ENCODE data around the gene PPARD.
A peak's percentile ranks its signal among the peaks of the same experiment; 100 is the strongest.

The PPARD gene

DNA sequence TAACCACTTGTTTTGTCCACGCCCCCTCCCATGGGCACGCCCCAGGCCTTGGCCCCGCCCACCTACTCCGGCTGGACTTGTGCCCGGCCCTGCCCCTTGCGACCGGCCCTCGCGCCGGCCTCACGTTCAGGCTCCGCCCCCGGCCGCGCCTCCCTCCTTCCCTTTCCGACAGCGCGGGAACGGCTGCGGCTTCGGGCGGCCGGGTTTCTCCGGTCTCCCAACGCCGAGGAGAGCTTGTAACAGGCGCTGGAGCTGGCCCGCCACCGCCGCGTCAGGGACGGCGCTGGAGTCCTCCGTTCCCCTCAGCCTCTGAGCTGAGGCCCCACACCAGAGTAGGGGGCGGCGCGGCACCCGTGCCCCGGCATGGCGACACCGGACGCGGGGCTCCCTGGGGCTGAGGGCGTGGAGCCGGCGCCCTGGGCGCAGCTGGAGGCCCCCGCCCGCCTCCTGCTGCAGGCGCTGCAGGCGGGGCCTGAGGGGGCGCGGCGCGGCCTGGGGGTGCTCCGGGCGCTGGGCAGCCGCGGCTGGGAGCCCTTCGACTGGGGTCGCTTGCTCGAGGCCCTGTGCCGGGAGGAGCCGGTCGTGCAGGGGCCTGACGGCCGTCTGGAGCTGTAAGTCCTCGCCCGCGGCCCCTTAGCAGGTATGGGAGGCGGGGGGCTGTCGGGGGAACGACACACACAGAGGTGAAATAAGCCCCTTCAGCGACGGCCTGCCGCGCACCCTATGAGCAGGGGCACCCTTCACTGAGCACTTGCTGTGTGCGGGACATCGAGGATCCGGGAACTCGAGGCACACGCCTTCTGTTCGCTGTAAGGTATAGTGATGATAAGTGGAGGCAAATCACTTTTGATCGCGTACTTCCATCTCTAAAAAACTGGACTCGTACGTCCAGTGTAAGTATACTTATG is 110.1 kb downstream of the PPARD start, which contains the start of gene FANCE:
FANCE (plus strand) TSS at position 156 of the 908 bp plus-strand sequence; CDS start at position 364, 208 bp downstream.
- Histone ChIP-seq H3K9me3 (ENCODE audit: control insufficient read depth, insufficient read depth, low read length) (no peaks in the 10 kb centered on the region), H3K9ac (ENCODE audit: low read depth, low read length) (peak within 1 kb of the TSS; percentile 76), H3K4me1 (ENCODE audit: insufficient read depth, low read length) (peaks cover 8% of the 10 kb centered on the region), H3K36me3 (ENCODE audit: insufficient read depth, low read length) (no peaks in the 10 kb centered on the region)

DNA sequence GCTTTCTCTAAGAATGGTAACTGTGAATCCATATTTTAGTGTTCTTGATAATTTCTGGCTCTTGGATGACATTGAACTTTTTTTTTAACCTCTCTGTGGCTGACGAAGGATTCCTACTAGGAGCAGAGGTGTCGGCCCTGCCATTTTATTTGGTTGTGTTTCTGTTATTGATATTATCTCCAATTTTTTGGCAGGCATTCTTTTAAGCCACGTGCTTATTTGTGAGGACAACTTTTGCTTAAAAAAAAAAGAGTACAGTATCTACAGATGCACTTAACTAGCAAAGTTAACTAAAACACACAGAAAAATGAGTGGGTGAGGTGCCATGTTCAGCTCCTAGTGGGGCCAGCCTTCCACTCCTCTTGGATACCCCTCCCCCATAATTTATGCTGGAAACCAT is 110.9 kb downstream of the PPARD start:
- Histone ChIP-seq H3K36me3 (ENCODE audit: insufficient read depth, low read length) (no peaks in the 10 kb centered on the region), H3K4me1 (ENCODE audit: insufficient read depth, low read length) (peaks cover 8% of the 10 kb centered on the region), H3K9me3 (ENCODE audit: control insufficient read depth, insufficient read depth, low read length) (no peaks in the 10 kb centered on the region), H3K9ac (ENCODE audit: low read depth, low read length) (peak overlapping the region; percentile 76; the same call in 1 of the 2 replicates)

DNA sequence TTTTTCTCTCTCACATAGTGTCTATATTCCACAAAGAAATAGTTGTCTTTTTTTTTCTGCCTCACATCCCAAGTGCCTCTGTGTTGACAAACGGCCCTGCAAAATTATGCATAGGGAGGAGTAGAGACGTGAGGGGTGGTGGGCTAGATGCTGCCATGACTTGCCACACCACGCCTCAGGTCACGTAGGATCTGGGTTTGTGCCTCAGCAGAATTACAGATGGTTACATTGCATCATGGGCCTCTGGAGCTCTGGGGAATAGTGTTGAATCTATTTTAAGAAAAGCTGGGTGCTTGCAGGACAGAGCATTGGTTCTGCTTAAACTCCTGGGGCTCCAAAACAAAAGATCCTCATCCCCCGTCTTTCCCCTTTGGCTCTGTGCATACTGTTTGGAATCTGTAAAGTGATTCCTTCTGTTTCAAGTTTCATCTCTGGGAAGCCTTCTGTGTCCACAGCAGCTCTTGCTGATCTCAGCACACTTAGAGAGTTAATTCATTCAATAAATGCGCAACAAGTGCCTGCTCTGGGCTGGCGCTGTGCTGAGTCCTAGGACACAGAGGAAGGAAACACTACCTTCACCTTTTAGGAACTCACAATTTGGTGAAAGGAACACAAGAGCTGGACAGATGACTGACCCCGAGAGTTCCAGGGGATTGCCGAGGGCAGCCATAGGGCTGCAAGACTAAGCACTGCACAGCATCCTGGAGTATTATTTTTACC is 112.2 kb downstream of the PPARD start:
- Histone ChIP-seq H3K4me1 (ENCODE audit: insufficient read depth, low read length) (peaks cover 8% of the 10 kb centered on the region), H3K9ac (ENCODE audit: low read depth, low read length) (no peak overlapping the region), H3K36me3 (ENCODE audit: insufficient read depth, low read length) (no peaks in the 10 kb centered on the region), H3K9me3 (ENCODE audit: control insufficient read depth, insufficient read depth, low read length) (no peaks in the 10 kb centered on the region)

DNA sequence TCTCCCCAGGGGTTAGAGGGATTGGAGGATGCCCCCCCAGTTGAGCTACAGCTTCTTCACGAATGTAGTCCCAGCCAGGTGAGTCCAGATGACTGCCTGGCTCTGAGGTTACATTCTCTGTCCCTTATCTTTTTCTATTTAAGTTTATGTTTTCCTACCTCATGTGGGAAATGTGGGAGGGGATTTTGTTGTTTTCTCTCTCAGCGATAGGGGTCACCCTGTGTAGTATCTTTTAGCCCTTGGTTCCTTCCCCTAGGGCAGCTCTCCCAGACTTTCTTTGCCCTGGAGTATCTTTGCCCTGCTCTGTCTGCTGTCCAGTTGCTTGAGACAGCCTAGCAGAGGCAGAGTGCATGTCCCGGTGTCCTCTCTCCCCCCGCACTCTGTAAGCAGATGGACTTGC is 115.5 kb downstream of the PPARD start:
- no peaks in the 10 kb centered on the region for H3K9me3 ChIP-seq (ENCODE audit: control insufficient read depth, insufficient read depth, low read length)
- no peak overlapping the region for H3K9ac ChIP-seq (ENCODE audit: low read depth, low read length)
- no peaks in the 10 kb centered on the region for H3K36me3 ChIP-seq (ENCODE audit: insufficient read depth, low read length)
- peaks cover 4% of the 10 kb centered on the region; the same call in 1 of the 2 replicates for H3K4me1 ChIP-seq (ENCODE audit: insufficient read depth, low read length)

DNA sequence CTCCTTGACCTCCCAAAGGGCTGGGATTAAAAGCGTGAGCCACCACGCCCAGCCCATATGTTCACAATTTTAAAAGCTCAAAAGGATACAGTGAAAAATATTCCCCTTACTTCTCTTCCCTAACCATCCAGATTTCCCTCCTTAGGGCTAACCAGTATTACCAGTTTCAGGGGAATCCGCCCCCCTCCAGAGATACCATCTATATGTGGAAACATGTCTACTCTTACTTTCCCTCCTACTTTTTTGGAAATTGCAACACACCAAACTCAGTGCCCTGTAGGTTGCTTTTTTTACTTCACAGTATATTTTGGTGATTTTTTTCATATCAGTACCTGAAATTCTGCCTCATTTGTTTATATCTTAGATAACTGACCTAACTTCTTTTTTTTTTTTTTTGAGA is 118.9 kb downstream of the PPARD start:
- H3K9me3 ChIP-seq (ENCODE audit: control insufficient read depth, insufficient read depth, low read length) = no peaks in the 10 kb centered on the region
- H3K36me3 ChIP-seq (ENCODE audit: insufficient read depth, low read length) = peaks cover 3% of the 10 kb centered on the region; the same call in 1 of the 2 replicates
- no peak overlapping the region for H3K9ac ChIP-seq (ENCODE audit: low read depth, low read length)
- no peaks in the 10 kb centered on the region for H3K4me1 ChIP-seq (ENCODE audit: insufficient read depth, low read length)

DNA sequence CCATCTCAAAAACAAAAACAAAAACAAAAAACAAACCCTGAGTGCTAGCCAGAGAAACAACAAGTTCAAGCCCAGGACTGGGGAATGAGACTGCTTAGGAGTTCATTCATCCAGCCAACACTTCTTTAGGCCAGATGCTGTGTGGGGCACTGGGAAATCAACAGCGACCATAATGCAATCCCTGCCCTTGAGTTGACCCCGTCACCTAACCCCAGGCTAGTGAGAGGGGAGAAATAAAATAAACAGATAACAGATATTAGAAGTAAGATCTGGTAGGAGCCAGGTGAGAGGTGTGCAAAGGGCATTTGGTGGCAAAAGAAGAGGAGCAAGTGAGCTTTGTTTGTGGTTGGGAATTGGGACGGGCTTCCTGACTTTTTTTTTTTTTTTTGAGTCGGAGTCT is 120.9 kb downstream of the PPARD start:
- Histone ChIP-seq H3K36me3 (ENCODE audit: insufficient read depth, low read length) (peaks cover 7% of the 10 kb centered on the region; the same call in 1 of the 2 replicates), H3K9me3 (ENCODE audit: control insufficient read depth, insufficient read depth, low read length) (no peaks in the 10 kb centered on the region), H3K9ac (ENCODE audit: low read depth, low read length) (no peak overlapping the region), H3K4me1 (ENCODE audit: insufficient read depth, low read length) (no peaks in the 10 kb centered on the region)

DNA sequence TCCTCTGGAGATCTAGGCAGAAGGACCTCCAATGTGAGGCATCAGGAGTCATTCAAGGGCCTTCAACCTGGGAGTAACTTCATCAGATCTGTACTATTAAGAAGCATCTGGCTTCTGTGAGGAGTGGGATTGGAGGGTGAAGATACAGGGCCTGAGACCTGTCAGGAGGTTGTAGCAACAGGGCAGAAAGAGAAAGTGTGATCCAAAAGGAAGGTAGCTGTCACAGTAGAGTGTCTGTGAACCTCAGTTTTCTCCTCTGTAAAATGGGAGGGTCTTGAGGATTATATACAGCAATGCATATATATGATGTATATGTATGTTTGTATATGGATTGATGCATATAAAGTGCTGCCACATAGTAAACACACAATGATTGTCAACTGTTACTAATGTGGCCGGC is 123.3 kb downstream of the PPARD start:
- peaks cover 26% of the 10 kb centered on the region for H3K36me3 ChIP-seq (ENCODE audit: insufficient read depth, low read length)
- H3K4me1 ChIP-seq (ENCODE audit: insufficient read depth, low read length) = peaks cover 6% of the 10 kb centered on the region; the same call in 1 of the 2 replicates
- H3K9me3 ChIP-seq (ENCODE audit: control insufficient read depth, insufficient read depth, low read length) = no peaks in the 10 kb centered on the region
- no peak overlapping the region for H3K9ac ChIP-seq (ENCODE audit: low read depth, low read length)

DNA sequence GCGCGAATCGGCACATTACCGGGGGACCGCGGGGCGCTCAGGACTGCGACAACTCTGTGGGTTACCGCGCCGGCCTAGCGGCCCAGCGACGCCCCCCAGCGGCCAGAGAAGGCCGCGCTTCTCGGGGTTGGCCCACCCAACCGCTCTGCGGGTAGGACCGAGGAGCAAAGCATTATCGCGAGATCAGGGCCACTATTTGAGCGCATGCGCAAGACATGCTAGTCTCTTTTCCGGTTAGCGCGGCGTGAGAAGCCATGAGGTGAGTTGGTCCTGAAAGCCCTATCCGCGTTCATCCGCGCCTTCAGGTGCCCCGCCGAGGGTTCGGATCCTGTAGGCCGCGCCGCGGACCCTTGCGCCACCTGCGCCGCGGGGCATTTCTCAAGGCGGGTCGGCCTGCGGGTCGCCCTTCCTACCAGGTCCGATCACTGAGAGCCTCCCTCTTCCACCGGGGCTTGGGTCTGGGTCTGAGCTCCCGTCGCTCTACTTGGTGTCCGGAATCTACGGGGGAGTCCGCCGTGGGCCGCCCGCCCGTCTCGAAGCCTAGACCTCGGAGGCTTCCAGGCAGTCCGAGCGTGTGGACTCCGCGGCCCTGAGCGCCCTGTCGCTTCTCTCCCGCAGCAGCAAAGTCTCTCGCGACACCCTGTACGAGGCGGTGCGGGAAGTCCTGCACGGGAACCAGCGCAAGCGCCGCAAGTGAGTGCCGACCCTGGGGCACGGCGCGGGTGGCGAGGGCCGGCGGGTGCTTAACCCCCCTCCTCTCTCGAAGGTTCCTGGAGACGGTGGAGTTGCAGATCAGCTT is 126.0 kb downstream of the PPARD start, which contains the start of gene RPL10A:
RPL10A (plus strand) TSS at position 221 of the 799 bp plus-strand sequence; CDS start at position 255, 34 bp downstream.
- H3K9ac ChIP-seq (ENCODE audit: low read depth, low read length) = peak within 1 kb of the TSS; percentile 88
- peaks cover 15% of the 10 kb centered on the region for H3K4me1 ChIP-seq (ENCODE audit: insufficient read depth, low read length)
- peaks cover 39% of the 10 kb centered on the region for H3K36me3 ChIP-seq (ENCODE audit: insufficient read depth, low read length)
- H3K9me3 ChIP-seq (ENCODE audit: control insufficient read depth, insufficient read depth, low read length) = no peaks in the 10 kb centered on the region

DNA sequence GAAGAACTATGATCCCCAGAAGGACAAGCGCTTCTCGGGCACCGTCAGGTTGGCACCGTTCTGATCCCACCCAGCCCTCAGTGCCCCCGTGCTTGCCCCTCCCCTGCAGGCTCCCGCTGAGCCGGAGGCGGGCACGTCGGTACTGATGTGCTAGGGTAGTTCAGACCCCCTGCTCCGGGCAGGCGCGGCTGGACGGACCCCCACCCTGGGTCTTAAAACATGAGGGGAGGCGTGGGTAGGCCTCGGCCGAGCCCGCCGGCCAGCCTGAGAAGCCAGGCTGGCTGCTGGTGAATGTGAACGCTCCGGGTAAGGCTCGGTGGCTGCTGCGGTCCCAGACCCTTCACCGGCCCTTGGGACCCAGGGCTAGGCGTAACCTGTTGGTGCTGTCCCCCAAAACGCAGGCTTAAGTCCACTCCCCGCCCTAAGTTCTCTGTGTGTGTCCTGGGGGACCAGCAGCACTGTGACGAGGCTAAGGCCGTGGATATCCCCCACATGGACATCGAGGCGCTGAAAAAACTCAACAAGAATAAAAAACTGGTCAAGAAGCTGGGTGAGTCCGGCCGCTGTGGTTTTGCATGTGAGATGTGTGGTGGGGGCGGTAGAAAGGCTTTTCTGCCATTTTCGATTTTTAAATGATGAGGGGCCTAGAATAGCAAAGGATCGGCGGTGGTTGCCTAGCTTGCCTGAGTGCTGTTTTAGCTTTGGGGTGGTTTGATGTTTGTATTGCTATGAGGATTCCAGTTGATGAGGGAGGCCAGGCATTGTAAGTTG is 126.8 kb downstream of the PPARD start:
- Histone ChIP-seq H3K9me3 (ENCODE audit: control insufficient read depth, insufficient read depth, low read length) (no peaks in the 10 kb centered on the region), H3K9ac (ENCODE audit: low read depth, low read length) (peak overlapping the region; percentile 88), H3K36me3 (ENCODE audit: insufficient read depth, low read length) (peaks cover 39% of the 10 kb centered on the region), H3K4me1 (ENCODE audit: insufficient read depth, low read length) (peaks cover 15% of the 10 kb centered on the region)

DNA sequence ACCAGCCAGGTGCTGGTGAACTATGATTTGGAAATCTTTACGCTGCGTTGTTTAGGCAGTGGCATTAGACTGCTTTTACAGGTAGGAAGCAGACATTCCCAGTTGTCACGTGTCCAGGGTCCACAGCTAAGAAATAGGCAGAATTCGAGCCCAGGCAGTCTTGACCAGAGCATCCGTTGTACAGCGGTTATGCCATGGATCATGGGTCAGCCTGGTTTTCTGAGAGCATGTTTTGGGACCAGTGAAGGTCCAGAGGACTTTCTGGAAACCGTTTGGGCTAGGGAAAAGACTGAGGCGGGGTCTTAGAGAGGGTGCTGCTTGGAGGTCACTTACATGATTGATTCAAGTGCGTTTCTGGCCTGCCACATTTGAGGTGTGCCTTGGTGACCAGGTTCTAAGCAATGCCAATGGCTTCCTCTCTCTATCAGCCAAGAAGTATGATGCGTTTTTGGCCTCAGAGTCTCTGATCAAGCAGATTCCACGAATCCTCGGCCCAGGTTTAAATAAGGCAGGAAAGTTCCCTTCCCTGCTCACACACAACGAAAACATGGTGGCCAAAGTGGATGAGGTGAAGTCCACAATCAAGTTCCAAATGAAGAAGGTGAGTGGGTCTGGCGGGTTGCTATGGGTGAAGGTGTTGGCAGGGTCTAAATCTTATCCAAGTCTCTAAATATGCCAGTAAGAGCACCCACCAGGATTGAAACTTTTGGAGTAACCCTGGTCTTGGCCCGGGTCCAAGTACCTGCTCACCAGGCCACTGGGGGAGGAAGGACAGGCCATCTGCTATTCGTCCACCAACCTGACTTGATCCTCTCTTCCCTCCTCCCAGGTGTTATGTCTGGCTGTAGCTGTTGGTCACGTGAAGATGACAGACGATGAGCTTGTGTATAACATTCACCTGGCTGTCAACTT is 127.6 kb downstream of the PPARD start:
- Histone ChIP-seq H3K9ac (ENCODE audit: low read depth, low read length) (peak overlapping the region; percentile 88), H3K9me3 (ENCODE audit: control insufficient read depth, insufficient read depth, low read length) (no peaks in the 10 kb centered on the region), H3K4me1 (ENCODE audit: insufficient read depth, low read length) (peaks cover 15% of the 10 kb centered on the region), H3K36me3 (ENCODE audit: insufficient read depth, low read length) (peaks cover 39% of the 10 kb centered on the region)

DNA sequence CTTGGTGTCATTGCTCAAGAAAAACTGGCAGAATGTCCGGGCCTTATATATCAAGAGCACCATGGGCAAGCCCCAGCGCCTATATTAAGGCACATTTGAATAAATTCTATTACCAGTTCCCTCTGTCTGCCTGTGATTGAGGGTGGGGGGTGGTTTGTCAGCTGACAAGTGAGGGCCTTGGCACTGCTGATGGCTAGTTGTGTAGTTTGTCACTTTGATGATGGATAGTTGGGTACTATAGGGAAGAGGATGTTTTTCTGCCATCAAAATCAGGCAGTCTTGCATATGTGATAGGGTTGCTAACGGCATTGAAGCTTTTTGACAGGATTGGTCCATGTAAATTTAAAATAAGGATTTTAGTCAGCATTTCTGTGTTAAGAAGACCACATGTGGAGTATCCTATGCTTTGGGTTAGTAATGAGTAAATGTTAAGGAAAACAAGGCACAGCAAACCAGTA is 128.3 kb downstream of the PPARD start:
- H3K4me1 ChIP-seq (ENCODE audit: insufficient read depth, low read length) = peaks cover 15% of the 10 kb centered on the region
- H3K36me3 ChIP-seq (ENCODE audit: insufficient read depth, low read length) = peaks cover 39% of the 10 kb centered on the region
- peak overlapping the region; percentile 88; the same call in 1 of the 2 replicates for H3K9ac ChIP-seq (ENCODE audit: low read depth, low read length)
- no peaks in the 10 kb centered on the region for H3K9me3 ChIP-seq (ENCODE audit: control insufficient read depth, insufficient read depth, low read length)

DNA sequence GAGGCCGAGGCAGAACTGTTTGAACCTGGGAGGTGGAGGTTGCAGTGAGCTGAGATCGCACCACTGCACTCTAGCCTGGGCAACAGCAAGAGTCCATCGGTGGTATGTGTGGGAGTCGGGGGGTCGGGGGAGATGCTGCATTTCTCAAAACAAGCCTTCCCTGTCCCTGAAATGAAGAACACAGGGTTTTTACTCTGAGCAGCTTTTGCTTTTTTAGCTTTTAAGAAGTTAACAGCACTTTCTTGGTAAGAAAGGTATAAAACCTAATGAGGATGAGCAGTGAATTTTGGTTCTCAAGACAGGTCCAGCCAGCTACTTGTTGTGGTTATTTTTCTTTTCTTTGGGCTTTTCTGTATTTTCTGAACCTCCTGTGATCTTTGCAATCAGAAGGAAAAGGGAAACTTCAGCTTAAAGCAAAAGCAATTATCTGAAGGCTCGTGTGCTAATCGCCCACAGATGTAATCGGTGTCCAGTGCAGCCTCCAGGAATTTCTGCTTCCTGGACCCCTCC is 129.5 kb downstream of the PPARD start:
- H3K4me1 ChIP-seq (ENCODE audit: insufficient read depth, low read length) = peaks cover 15% of the 10 kb centered on the region
- H3K9ac ChIP-seq (ENCODE audit: low read depth, low read length) = no peak overlapping the region
- no peaks in the 10 kb centered on the region for H3K9me3 ChIP-seq (ENCODE audit: control insufficient read depth, insufficient read depth, low read length)
- H3K36me3 ChIP-seq (ENCODE audit: insufficient read depth, low read length) = peaks cover 36% of the 10 kb centered on the region
